NCI-H2029 treated with DMSO at 0.1 percent for 48 hours (cell line): Measurements from ENCODE around the gene HES5.
"Not testable (repeated sequence)": the region's sequence is repeated elsewhere in the genome, so short reads cannot be mapped to it uniquely, and the experiment has no call there.

Source experiments
- DNase-seq: peaks from one replicate; lab custom pipeline; 2025; lab: John Stamatoyannopoulos, UW

Gene HES5

GRCh38 chr1:2529784-2530512 lies at the start of gene HES5:
Gene HES5 (minus strand): TSS chr1:2530263. CDS start chr1:2530164, 99 bp downstream.
- DNase-seq = no peak

- no peak for DNase-seq
These were observed 48.7 kb upstream of the HES5 start for GRCh38 chr1:2578758-2579118.

- not testable (repeated sequence) for DNase-seq
These were observed 47.6 kb upstream of the HES5 start for GRCh38 chr1:2577565-2578075.

GRCh38 chr1:2575801-2576663 lies 46.0 kb upstream of the HES5 start:
- DNase-seq = no peak

- no peak for DNase-seq
These were observed 44.3 kb upstream of the HES5 start for GRCh38 chr1:2574350-2574749.

GRCh38 chr1:2573250-2573920 lies 43.3 kb upstream of the HES5 start:
- no peak for DNase-seq

GRCh38 chr1:2571348-2571747 lies 41.3 kb upstream of the HES5 start:
- no peak for DNase-seq

GRCh38 chr1:2570332-2570731 lies 40.3 kb upstream of the HES5 start:
- no peak for DNase-seq

GRCh38 chr1:2569703-2570102 lies 39.6 kb upstream of the HES5 start:
- not testable (repeated sequence) for DNase-seq

GRCh38 chr1:2569060-2569459 lies 39.0 kb upstream of the HES5 start:
- no peak for DNase-seq

- not testable (repeated sequence) for DNase-seq
These were observed 38.2 kb upstream of the HES5 start for GRCh38 chr1:2568187-2568816.

- DNase-seq = no peak
These were observed 37.1 kb upstream of the HES5 start for GRCh38 chr1:2567083-2567679.

- DNase-seq = no peak
These were observed 36.3 kb upstream of the HES5 start for GRCh38 chr1:2566101-2567045.

- no peak for DNase-seq
These were observed 34.8 kb upstream of the HES5 start for GRCh38 chr1:2564815-2565374.

- DNase-seq = no peak
These were observed 34.1 kb upstream of the HES5 start for GRCh38 chr1:2564006-2564814.

- no peak for DNase-seq
These were observed 33.1 kb upstream of the HES5 start for GRCh38 chr1:2563205-2563604.

GRCh38 chr1:2561898-2562895 lies 32.1 kb upstream of the HES5 start:
- DNase-seq = no peak

GRCh38 chr1:2561446-2561845 lies 31.4 kb upstream of the HES5 start:
- DNase-seq = no peak
